Stomach (tissue), 19 donors: ENCODE results near the gene G3BP2. TPM values are rescaled to one million over a fixed set of nuclear protein-coding genes. Genes with fewer than 3 reads are reported as not detected.

ENCODE experiments used
- DNase-seq, 2 donors: peaks; one replicate each; pipeline versions ENCODE4 v3.0.0 to v3.0.0-alpha.2; 2013 to 2019
- H3K27ac ChIP-seq, 5 donors: fragments of 200-600 bp in 4 of 5; sonication (generic) in 4 of 5; one replicate each; pipeline ENCODE4 v1.5.1; 2013 to 2019; ENCODE audit warnings: mild to moderate bottlenecking in 1 of 5, moderate library complexity in 1 of 5
- H3K27me3 ChIP-seq, 3 donors: fragments of 200-600 bp; sonication (generic); one replicate each; pipeline ENCODE4 v1.5.1; 2017 to 2019; ENCODE audit warnings: mixed run types in 1 of 3
- H3K36me3 ChIP-seq, 4 donors: fragments of 200-600 bp; sonication (generic); 1 replicate in 3 of 4; 2 replicates in 1 of 4; pipeline ENCODE4 v1.5.1; 2016 to 2019
- H3K4me1 ChIP-seq, 4 donors: fragments of 200-600 bp; sonication (generic); one replicate each; pipeline ENCODE4 v1.5.1; 2016 to 2019
- H3K4me3 ChIP-seq, 4 donors: fragments of 200-600 bp; sonication (generic) in 3 of 4; one replicate each; pipeline ENCODE4 v1.5.1; 2016 to 2019; ENCODE audit warnings: mild to moderate bottlenecking in 1 of 4
- H3K9me3 ChIP-seq, 4 donors: fragments of 200-600 bp; sonication (generic); one replicate each; pipeline ENCODE4 v1.5.1; 2016 to 2019
- CTCF ChIP-seq, 7 experiments: fragments of 450-650 bp in 4 of 7; fragments of 200-600 bp in 3 of 7; sonication (generic) in 3 of 7; IDR thresholded peaks; one replicate each; pipeline ENCODE4 v1.5.1; 2016 to 2019; ENCODE audit warnings: antibody characterized with exemption in 7 of 7, control low read depth in 2 of 7, mild to moderate bottlenecking in 1 of 7
- EP300 ChIP-seq: sonication (generic); formaldehyde crosslinking; IDR thresholded peaks from one replicate; pipeline ENCODE4 v1.6.1; 2017; ENCODE audit warnings: antibody characterized with exemption
- POLR2A ChIP-seq, 4 donors: fragments of 450-650 bp; IDR thresholded peaks; one replicate each; pipeline ENCODE4 v1.6.1; 2016; ENCODE audit warnings: antibody characterized with exemption in 4 of 4, control low read depth in 2 of 4, mild to moderate bottlenecking in 1 of 4, moderate library complexity in 1 of 4
- POLR2AphosphoS5 ChIP-seq, 3 donors: sonication (generic); formaldehyde crosslinking; IDR thresholded peaks; one replicate each; pipeline ENCODE4 v1.6.1; 2016; ENCODE audit warnings: antibody characterized with exemption in 3 of 3
- WGBS, 5 donors: extraction: QIAGEN DNeasy Blood & Tissue Kit in 3 of 5; methylation state at CpG; one replicate each; pipeline versions ENCODE4 v1.1.5 to v1.1.7; 2013 to 2018; 5-methylcytosine and 5-hydroxymethylcytosine counted together
- intact Hi-C: fragments of 100-400 bp; cut with DNase I; formaldehyde crosslinking; loops from one replicate; pipeline ENCODE4 v1.15.1; 2023; ENCODE audit warnings: low total_unique reads
- long read RNA-seq, 10 donors: transcript quantifications; one replicate each; lab custom pipeline, GENCODE V29; 2026
- polyA plus RNA-seq, 3 donors: library from polyadenylated mRNA; stranded (reverse); fragments of 200-250 nt; gene quantifications; one replicate each; pipeline ENCODE4 v1.2.3, GENCODE V29; 2013
- total RNA-seq, 5 donors: library from RNA; depleted of rRNA; stranded (reverse); fragments of >200 nt; gene quantifications; one replicate each; pipeline versions ENCODE4 v1.1.0 to v1.2.3, GENCODE V29; 2014 to 2016
- donor health status: healthy with polysubstance abuse.
- donor health status: Bipolar disorder and iron deficiency.
- donor health status: healthy.

Gene G3BP2
- total RNA-seq, result 100 to 1,000 TPM in 1 of 5 donors, 10 to 100 TPM in 4; 24.5 to 183 (median 50.1) TPM
- polyA plus RNA-seq, result 10 to 100 TPM; 15.2 to 42.2 (median 30.6) TPM
- long read RNA-seq, donor 1, full-length matches to known transcripts, result 4 of 4 reads
- long read RNA-seq, donor 1, partial matches to known transcripts, result 0 of 4 reads
- long read RNA-seq, donor 1, other reads (novel, unspliced or antisense), result 0 of 4 reads
- long read RNA-seq, donor 2, full-length matches to known transcripts, result 18 of 18 reads
- long read RNA-seq, donor 2, partial matches to known transcripts, result 0 of 18 reads
- long read RNA-seq, donor 2, other reads (novel, unspliced or antisense), result 0 of 18 reads
- long read RNA-seq, donor 3, transcript G3BP2-201 (11 exons, 2,609 nt), result major isoform, 6 of 6 reads
- long read RNA-seq, donor 3, partial matches to known transcripts, result 0 of 6 reads
- long read RNA-seq, donor 3, other reads (novel, unspliced or antisense), result 0 of 6 reads
- long read RNA-seq, donor 4, partial matches to known transcripts, result 0 of 2 reads
- long read RNA-seq, donor 4, other reads (novel, unspliced or antisense), result 0 of 2 reads
- long read RNA-seq, donor 5, full-length matches to known transcripts, result 12 of 17 reads
- long read RNA-seq, donor 5, partial matches to known transcripts, result 5 of 17 reads
- long read RNA-seq, donor 5, other reads (novel, unspliced or antisense), result 0 of 17 reads
- long read RNA-seq, donor 6, result 0 reads
- long read RNA-seq, donor 7, full-length matches to known transcripts, result 17 of 17 reads
- long read RNA-seq, donor 7, partial matches to known transcripts, result 0 of 17 reads
- long read RNA-seq, donor 7, other reads (novel, unspliced or antisense), result 0 of 17 reads
- long read RNA-seq, donor 8, full-length matches to known transcripts, result 13 of 13 reads
- long read RNA-seq, donor 8, partial matches to known transcripts, result 0 of 13 reads
- long read RNA-seq, donor 8, other reads (novel, unspliced or antisense), result 0 of 13 reads
- long read RNA-seq, donor 9, full-length matches to known transcripts, result 13 of 32 reads
- long read RNA-seq, donor 9, partial matches to known transcripts, result 19 of 32 reads
- long read RNA-seq, donor 9, other reads (novel, unspliced or antisense), result 0 of 32 reads
- long read RNA-seq, donor 10, full-length matches to known transcripts, result 7 of 20 reads
- long read RNA-seq, donor 10, partial matches to known transcripts, result 13 of 20 reads
- long read RNA-seq, donor 10, other reads (novel, unspliced or antisense), result 0 of 20 reads

- H3K4me1 ChIP-seq, result peaks cover 7 to 48% (median 39%) of the 10 kb centered on the region in 4 donors
- intact Hi-C loops, result loop anchor here (10.0 kb wide), 1 partner anchor 52 kb away; the partner anchor contains the start of gene USO1
- 0 to 1% (median 0%) methylated on average over 46 to 83 of the region's 83 CpGs for whole genome bisulfite sequencing, 5 donors
Measured at GRCh38 chr4:75673027-75673958, at the start of gene G3BP2. Gene G3BP2, minus strand, starts transcription at chr4:75673411. Its CDS starts 11,386 bp downstream, at chr4:75662025.

GRCh38 chr4:75722417-75722816 lies 49.2 kb upstream of the G3BP2 start:
- intact Hi-C loops, result loop anchor here (10.0 kb wide), 1 partner anchor 48 kb away; the partner anchor contains the start of gene G3BP2
- Histone ChIP-seq H3K4me3 (no peak overlapping the region), H3K9me3 (no peaks in the 10 kb centered on the region), H3K27me3 (no peaks in the 10 kb centered on the region), H3K36me3 (no peaks in the 10 kb centered on the region), H3K27ac (no peak overlapping the region), H3K4me1 (peaks cover 17 to 43% (median 33%) of the 10 kb centered on the region in 4 donors)
- 51 to 62% (median 54%) methylated on average over 3 of the region's 3 CpGs for WGBS, 5 donors
- DNase-seq, result no peak
- TF ChIP-seq POLR2A (IDR thresholded peaks at IDR 0.05), result no peak
- no peak for TF ChIP-seq POLR2AphosphoS5 (IDR thresholded peaks at IDR 0.05)
- no peak for TF ChIP-seq EP300
- TF ChIP-seq CTCF (IDR thresholded peaks at IDR 0.05), result no peak

More at GRCh38 chr4:75673027-75673958, at the start of gene G3BP2:
- peak; percentile 98 to 100 for DNase-seq
- Histone ChIP-seq H3K4me3 (peak within 1 kb of the TSS; percentile 82 to 98 (median 93)), H3K36me3 (no peaks in the 10 kb centered on the region), H3K27me3 (no peaks in the 10 kb centered on the region), H3K27ac (peak within 1 kb of the TSS; percentile 90 to 100 (median 98)), H3K9me3 (no peaks in the 10 kb centered on the region)
- TF ChIP-seq CTCF (IDR thresholded peaks at IDR 0.05) (no peak), EP300 (no peak), POLR2AphosphoS5 (IDR thresholded peaks at IDR 0.05) (peak; percentile 91 to 92 (median 92)), POLR2A (IDR thresholded peaks at IDR 0.05) (peak in 2 of 4 donors; percentile 70 to 95)

GRCh38 chr4:75718529-75718928 lies 45.3 kb upstream of the G3BP2 start:
- intact Hi-C loops, result no loop called here
- no peak for TF ChIP-seq EP300
- TF ChIP-seq CTCF (IDR thresholded peaks at IDR 0.05), result no peak
- no peak for TF ChIP-seq POLR2A (IDR thresholded peaks at IDR 0.05)
- TF ChIP-seq POLR2AphosphoS5 (IDR thresholded peaks at IDR 0.05), result no peak
- 63 to 81% (median 77%) methylated on average over 2 of the region's 2 CpGs for WGBS, 5 donors

More at GRCh38 chr4:75718529-75718928, 45.3 kb upstream of the G3BP2 start:
- Histone ChIP-seq H3K4me3 (no peak overlapping the region), H3K27me3 (no peaks in the 10 kb centered on the region), H3K4me1 (peaks cover 12 to 35% (median 24%) of the 10 kb centered on the region in 4 donors), H3K36me3 (no peaks in the 10 kb centered on the region), H3K9me3 (no peaks in the 10 kb centered on the region), H3K27ac (no peak overlapping the region)
- no peak for DNase-seq
